GM12801 (cell line): Measurements from ENCODE around the gene CEP20.

ENCODE experiments used
- TF ChIP-seq, protein P1 (sequence below): IDR thresholded peaks from one replicate; pipeline ENCODE4 v1.5.1; 2011; ENCODE audit warnings: control low read depth; ENCODE audit not compliant: insufficient read length; ENCODE audit errors: extremely low read depth

CEP20 gene

GRCh38 chr16:15880434-15881308 is 7.7 kb downstream of the CEP20 start:
- TF ChIP-seq, protein P1, sequence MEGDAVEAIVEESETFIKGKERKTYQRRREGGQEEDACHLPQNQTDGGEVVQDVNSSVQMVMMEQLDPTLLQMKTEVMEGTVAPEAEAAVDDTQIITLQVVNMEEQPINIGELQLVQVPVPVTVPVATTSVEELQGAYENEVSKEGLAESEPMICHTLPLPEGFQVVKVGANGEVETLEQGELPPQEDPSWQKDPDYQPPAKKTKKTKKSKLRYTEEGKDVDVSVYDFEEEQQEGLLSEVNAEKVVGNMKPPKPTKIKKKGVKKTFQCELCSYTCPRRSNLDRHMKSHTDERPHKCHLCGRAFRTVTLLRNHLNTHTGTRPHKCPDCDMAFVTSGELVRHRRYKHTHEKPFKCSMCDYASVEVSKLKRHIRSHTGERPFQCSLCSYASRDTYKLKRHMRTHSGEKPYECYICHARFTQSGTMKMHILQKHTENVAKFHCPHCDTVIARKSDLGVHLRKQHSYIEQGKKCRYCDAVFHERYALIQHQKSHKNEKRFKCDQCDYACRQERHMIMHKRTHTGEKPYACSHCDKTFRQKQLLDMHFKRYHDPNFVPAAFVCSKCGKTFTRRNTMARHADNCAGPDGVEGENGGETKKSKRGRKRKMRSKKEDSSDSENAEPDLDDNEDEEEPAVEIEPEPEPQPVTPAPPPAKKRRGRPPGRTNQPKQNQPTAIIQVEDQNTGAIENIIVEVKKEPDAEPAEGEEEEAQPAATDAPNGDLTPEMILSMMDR: no peak

- TF ChIP-seq, protein P1: no peak
Observed at GRCh38 chr16:15879255-15879811, 9.1 kb downstream of the CEP20 start.

DNA sequence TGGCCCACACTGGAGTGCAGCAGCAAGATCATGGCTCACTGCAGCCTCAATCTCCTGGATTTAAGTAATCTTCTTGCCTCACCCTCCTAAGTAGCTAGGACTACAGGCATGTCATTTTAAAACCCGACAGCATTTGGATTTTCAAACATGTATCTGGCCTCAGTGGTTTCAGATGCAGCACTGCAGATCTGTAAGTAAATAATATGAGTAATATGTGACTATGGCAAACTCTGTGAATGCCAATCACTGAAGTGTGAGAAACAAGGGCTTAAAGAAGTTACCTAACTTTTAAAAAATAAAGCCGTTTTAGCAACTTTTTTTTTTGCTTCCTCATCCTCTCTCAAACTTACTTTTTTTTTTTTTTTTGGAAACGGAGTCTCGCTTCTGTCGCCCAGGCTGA is 11.9 kb downstream of the CEP20 start:
- TF ChIP-seq, protein P1: no peak

GRCh38 chr16:15874745-15875314 is 13.6 kb downstream of the CEP20 start:
- TF ChIP-seq, protein P1: no peak

DNA sequence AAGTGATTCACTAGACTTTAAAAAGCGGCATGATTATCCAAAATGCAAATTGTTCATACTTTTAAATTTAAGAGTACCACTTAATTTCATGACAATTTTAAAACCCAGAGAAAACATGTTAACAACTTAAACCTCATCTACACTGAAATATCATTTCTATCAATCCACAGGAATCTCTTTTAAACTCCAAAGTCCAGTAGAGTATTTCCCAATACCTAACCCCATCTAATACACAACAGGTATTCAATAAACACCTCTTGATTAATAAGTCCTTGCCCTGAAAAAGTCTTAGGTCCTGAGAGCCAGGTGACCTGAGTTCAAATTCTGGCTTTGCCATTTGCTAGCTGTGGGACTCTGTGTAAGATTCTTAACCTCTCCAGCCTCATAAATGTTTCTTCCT is 14.7 kb downstream of the CEP20 start:
- TF ChIP-seq, protein P1: no peak

DNA sequence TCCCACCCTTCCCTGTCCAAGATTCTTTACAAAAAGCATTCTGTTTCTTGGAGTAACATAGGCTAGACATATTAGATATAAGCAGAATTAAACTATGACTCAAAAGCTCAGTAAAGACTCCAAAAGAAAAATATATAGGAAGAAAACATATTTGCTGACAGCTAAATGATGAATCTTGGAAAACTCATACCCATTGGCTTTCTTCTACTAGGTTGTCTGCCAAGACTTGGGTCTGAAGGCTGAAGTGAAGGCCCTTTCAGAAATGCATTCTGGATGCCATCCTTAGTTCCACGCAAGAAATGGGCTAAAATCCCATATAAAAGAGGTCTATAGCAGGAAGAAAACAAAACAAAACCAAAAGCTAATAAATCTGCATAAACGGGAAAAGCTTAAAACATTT is 15.1 kb downstream of the CEP20 start:
- TF ChIP-seq, protein P1: no peak

GRCh38 chr16:15870011-15870410 is 18.4 kb downstream of the CEP20 start:
- TF ChIP-seq, protein P1: no peak
